Stimulated activated naive B cell treated with anti-CD40 and anti-IgM and Interleukin-4, amounts not matched to agents 10 μg/mL and 1 μg/mL and 100 μg/mL, for 72 hours (primary cell): ENCODE measurements around the gene EFNA3.
"Not testable (repeated sequence)": the region's sequence is repeated elsewhere in the genome, so short reads cannot be mapped to it uniquely, and the experiment has no call there.

Experiments
- ATAC-seq, 2 donors: fragments of 150-1000 bp; cut with Tn5 transposase; replicated peaks; 2 replicates each; pipeline ENCODE4 v1.10.0; 2021; ENCODE audit warnings: moderate library complexity in 1 of 2
- DNase-seq: peaks from one replicate; pipeline ENCODE4 v3.0.0; 2021
- H3K27ac Mint-ChIP-seq: one replicate; pipeline ENCODE4 v1.8.0; 2022; ENCODE audit warnings: mild to moderate bottlenecking, mixed read lengths
- H3K27me3 Mint-ChIP-seq, 2 donors: one replicate each; pipeline ENCODE4 v1.8.0; 2022; ENCODE audit warnings: mixed read lengths in 2 of 2
- H3K36me3 Mint-ChIP-seq, 2 donors: one replicate each; pipeline ENCODE4 v1.8.0; 2022; ENCODE audit warnings: mixed read lengths in 2 of 2, mild to moderate bottlenecking in 1 of 2
- H3K4me1 Mint-ChIP-seq, 2 donors: one replicate each; pipeline ENCODE4 v1.8.0; 2022; ENCODE audit warnings: mixed read lengths in 2 of 2, mild to moderate bottlenecking in 1 of 2
- H3K4me3 Mint-ChIP-seq, 2 donors: one replicate each; pipeline ENCODE4 v1.8.0; 2022; ENCODE audit warnings: mild to moderate bottlenecking in 2 of 2, mixed read lengths in 2 of 2, moderate library complexity in 1 of 2
- H3K9me3 Mint-ChIP-seq, 2 donors: one replicate each; pipeline ENCODE4 v1.8.0; 2022; ENCODE audit warnings: mixed read lengths in 2 of 2, mild to moderate bottlenecking in 1 of 2

Gene EFNA3

DNA sequence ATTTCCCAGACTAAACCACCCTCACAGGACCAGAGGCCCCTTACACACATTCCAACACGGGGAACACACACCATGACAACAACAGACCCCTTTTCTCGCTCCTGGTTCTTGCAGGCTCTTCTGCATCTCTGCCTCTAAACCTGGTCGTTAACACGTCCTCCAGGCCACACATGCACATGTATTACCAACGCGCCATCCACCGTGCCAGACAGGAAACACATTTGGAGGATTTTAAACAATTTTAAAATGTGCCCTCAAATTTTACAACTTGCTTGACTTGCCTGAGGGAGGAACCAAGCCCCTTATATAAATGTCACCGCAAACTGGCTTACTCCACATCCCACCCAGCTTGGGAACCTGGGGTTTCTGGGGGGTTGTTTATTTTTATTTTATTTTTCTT lies 32.2 kb downstream of the EFNA3 start:
- no peak for ATAC-seq
- Mint-ChIP-seq H3K36me3 (no peaks in the 10 kb centered on the region), H3K9me3 (no peaks in the 10 kb centered on the region), H3K27me3 (no peaks in the 10 kb centered on the region), H3K4me3 (no peak overlapping the region), H3K27ac (no peak overlapping the region), H3K4me1 (no peaks in the 10 kb centered on the region)
- no peak for DNase-seq

DNA sequence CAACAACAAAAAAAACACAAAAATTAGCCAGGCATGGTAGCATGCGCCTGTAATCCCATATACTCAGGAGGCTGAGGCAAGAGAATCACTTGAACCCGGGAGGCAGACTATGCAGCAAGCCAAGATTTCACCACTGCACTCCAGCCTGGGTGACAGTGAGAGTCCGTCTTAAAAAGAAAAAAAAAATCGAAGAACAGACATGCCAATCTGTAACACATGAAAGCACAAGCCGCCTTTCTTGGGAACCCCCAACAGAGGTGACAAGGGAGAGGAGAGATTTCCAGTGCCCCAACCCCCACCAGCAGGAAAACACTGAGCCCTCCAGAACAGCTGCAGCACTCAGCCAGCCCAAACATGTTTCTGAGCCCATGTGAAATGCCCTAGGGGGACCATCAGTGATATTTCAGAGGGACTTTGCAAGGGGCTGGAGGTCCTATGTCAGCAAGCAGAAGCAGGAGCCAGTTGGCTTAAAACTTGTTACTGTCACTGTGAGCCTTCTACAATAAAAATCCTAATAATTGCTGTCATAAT lies 34.9 kb downstream of the EFNA3 start:
- Mint-ChIP-seq H3K36me3 (no peaks in the 10 kb centered on the region), H3K9me3 (no peaks in the 10 kb centered on the region), H3K4me3 (no peak overlapping the region), H3K27me3 (peaks cover 13 to 15% of the 10 kb centered on the region in 2 donors), H3K4me1 (no peaks in the 10 kb centered on the region), H3K27ac (no peak overlapping the region)
- no peak for ATAC-seq
- no peak for DNase-seq

- DNase-seq, result no peak
- Mint-ChIP-seq H3K36me3 (no peaks in the 10 kb centered on the region), H3K27me3 (peaks cover 17 to 18% of the 10 kb centered on the region in 2 donors), H3K4me1 (no peaks in the 10 kb centered on the region), H3K27ac (no peak overlapping the region), H3K9me3 (no peaks in the 10 kb centered on the region), H3K4me3 (no peak overlapping the region)
- ATAC-seq, result no peak
These were observed 37.6 kb downstream of the EFNA3 start for GRCh38 chr1:155116113-155116764.

GRCh38 chr1:155117610-155118009 lies 39.0 kb downstream of the EFNA3 start:
- DNase-seq, result no peak
- Mint-ChIP-seq H3K27ac (no peak overlapping the region), H3K4me3 (no peak overlapping the region)

GRCh38 chr1:155118090-155118489 lies 39.5 kb downstream of the EFNA3 start:
- not testable (repeated sequence) for H3K36me3 Mint-ChIP-seq, H3K4me3 Mint-ChIP-seq, H3K9me3 Mint-ChIP-seq, H3K4me1 Mint-ChIP-seq, H3K27ac Mint-ChIP-seq, ATAC-seq, DNase-seq
- H3K27me3 Mint-ChIP-seq, result peaks cover 17 to 19% of the 10 kb centered on the region in 2 donors

More at GRCh38 chr1:155117610-155118009, 39.0 kb downstream of the EFNA3 start:
- H3K36me3 Mint-ChIP-seq, result no peaks in the 10 kb centered on the region
- no peak for ATAC-seq
- H3K4me1 Mint-ChIP-seq, result no peaks in the 10 kb centered on the region
- H3K9me3 Mint-ChIP-seq, result no peaks in the 10 kb centered on the region
- peaks cover 17 to 19% of the 10 kb centered on the region in 2 donors for H3K27me3 Mint-ChIP-seq

DNA sequence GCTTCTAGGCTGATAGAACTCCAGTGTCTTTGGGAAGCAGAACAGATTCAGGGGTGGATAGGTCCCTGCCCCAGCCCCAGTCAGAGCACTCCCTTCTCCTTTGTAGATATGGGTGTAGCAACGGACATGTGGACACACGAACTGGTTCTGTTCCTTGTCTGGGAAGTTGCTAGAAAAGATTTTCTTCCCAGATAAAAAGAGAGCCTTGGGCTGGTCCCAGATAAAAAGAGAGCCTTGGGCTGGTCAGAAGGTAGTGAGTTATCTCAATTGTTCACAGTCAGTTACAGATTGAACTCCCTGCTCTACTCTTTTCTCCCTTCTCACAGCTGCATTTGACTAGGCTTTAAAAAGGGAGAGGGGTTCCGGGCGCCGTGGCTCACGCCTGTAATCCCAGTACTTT lies 41.6 kb downstream of the EFNA3 start:
- no peak overlapping the region for H3K4me3 Mint-ChIP-seq
- H3K36me3 Mint-ChIP-seq, result no peaks in the 10 kb centered on the region
- H3K27me3 Mint-ChIP-seq, result peaks cover 21 to 25% of the 10 kb centered on the region in 2 donors
- no peak overlapping the region for H3K27ac Mint-ChIP-seq
- no peak for DNase-seq
- no peak for ATAC-seq
- H3K4me1 Mint-ChIP-seq, result peaks cover 0 to 6% of the 10 kb centered on the region in 2 donors
- no peaks in the 10 kb centered on the region for H3K9me3 Mint-ChIP-seq

DNA sequence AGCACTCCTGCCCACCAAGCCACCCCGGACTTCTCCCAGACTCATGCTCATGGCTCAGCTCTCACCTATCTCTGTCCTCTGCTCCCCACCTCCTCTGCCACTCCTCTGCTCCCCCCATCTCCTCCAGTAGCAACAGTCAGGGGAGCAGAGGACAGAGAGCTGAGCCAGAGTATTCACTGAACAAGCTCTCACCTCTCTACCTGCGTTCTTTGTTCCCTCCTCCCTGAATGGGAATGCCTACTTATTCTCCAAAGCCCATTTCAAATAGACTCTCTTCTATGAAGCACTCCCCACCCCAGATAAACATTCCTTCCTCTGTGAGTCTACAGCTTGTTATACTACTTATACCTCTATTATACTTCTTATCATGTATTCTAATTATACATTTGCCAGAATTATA lies 42.6 kb downstream of the EFNA3 start:
- Mint-ChIP-seq H3K4me3 (no peak overlapping the region), H3K9me3 (no peaks in the 10 kb centered on the region), H3K36me3 (no peaks in the 10 kb centered on the region), H3K27ac (no peak overlapping the region), H3K4me1 (peaks cover 0 to 7% of the 10 kb centered on the region in 2 donors), H3K27me3 (peaks cover 25 to 30% of the 10 kb centered on the region in 2 donors)
- DNase-seq (no peak), ATAC-seq (no peak)

- DNase-seq, result no peak
- no peak for ATAC-seq
- Mint-ChIP-seq H3K36me3 (no peaks in the 10 kb centered on the region), H3K27me3 (peaks cover 28 to 33% of the 10 kb centered on the region in 2 donors), H3K27ac (no peak overlapping the region), H3K9me3 (no peaks in the 10 kb centered on the region), H3K4me1 (peaks cover 6 to 18% of the 10 kb centered on the region in 2 donors), H3K4me3 (no peak overlapping the region)
These were observed 43.7 kb downstream of the EFNA3 start for GRCh38 chr1:155122308-155122707.

DNA sequence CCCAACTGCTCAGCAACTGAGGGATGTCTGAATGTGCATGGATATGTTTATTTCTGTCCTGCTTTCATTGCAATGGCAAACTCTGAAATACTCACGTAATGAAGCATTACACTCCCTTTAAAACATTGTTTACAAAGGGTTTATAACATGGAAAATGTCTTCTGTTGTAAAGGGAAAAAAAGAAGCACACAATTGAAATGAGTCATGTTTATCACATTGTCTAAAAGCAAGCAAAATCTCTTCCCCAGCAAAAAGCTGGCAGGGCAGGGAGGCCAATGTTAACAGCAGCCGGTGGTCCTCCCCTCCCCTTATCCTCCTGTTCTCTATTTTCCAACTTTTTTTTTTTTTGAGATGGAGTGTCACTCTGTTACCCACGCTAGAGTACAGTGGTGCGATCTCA lies 45.2 kb downstream of the EFNA3 start:
- Mint-ChIP-seq H3K4me1 (peaks cover 18 to 33% of the 10 kb centered on the region in 2 donors), H3K4me3 (no peak overlapping the region), H3K27ac (no peak overlapping the region), H3K36me3 (no peaks in the 10 kb centered on the region), H3K27me3 (peaks cover 35 to 43% of the 10 kb centered on the region in 2 donors), H3K9me3 (no peaks in the 10 kb centered on the region)
- ATAC-seq (no peak), DNase-seq (no peak)

- no peaks in the 10 kb centered on the region for H3K9me3 Mint-ChIP-seq
- ATAC-seq (no peak), DNase-seq (no peak)
- H3K4me3 Mint-ChIP-seq, result no peak overlapping the region
- H3K27me3 Mint-ChIP-seq, result peaks cover 44 to 52% of the 10 kb centered on the region in 2 donors
- H3K36me3 Mint-ChIP-seq, result no peaks in the 10 kb centered on the region
- no peak overlapping the region for H3K27ac Mint-ChIP-seq
- H3K4me1 Mint-ChIP-seq, result peaks cover 28 to 43% of the 10 kb centered on the region in 2 donors
These were observed 46.1 kb downstream of the EFNA3 start for GRCh38 chr1:155124503-155125463.

GRCh38 chr1:155125511-155125945 lies 46.9 kb downstream of the EFNA3 start:
- Mint-ChIP-seq H3K9me3 (no peaks in the 10 kb centered on the region), H3K4me3 (peak overlapping the region in 1 of 2 donors; percentile 60), H3K4me1 (peaks cover 28 to 44% of the 10 kb centered on the region in 2 donors), H3K27me3 (peaks cover 46 to 60% of the 10 kb centered on the region in 2 donors), H3K36me3 (no peaks in the 10 kb centered on the region), H3K27ac (peak overlapping the region; percentile 25)
- ATAC-seq (no peak), DNase-seq (no peak)

DNA sequence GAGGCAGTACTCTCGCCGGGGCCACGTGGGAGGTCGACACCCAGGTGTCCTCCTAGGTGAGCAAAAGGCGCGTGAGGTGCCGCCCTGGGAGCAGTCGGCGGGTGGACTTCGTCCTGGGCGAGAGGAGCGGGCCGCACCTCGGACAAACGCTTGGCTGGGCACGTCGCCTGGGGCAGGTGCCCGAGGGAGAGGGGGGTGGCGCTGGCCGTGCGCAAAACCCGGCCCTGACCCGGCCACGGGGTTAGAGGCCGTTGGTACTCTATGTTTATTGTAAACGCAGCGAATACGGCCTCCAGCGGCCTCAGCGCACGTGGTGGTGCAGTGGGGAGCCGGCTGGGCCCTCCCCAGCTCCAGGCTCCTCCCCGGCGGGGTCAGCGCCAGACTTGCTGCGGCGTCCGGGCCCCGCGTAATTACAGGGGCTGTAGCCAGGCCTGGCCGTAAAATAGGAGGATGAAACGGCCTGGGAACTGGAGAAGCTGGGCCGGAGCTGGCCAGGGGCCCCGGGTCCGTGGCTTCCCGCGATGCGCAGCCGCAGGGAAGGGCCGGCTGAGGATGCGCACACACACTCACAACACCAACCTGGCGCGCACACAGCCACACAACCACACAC lies 47.4 kb downstream of the EFNA3 start:
- DNase-seq (no peak), ATAC-seq (no peak)
- peak overlapping the region in 1 of 2 donors; percentile 80 for H3K4me3 Mint-ChIP-seq
- H3K36me3 Mint-ChIP-seq, result no peaks in the 10 kb centered on the region
- H3K9me3 Mint-ChIP-seq, result no peaks in the 10 kb centered on the region
- peaks cover 51 to 63% of the 10 kb centered on the region in 2 donors for H3K27me3 Mint-ChIP-seq
- H3K27ac Mint-ChIP-seq, result peak overlapping the region; percentile 25
- peaks cover 28 to 44% of the 10 kb centered on the region in 2 donors for H3K4me1 Mint-ChIP-seq

- ATAC-seq (peak; percentile 56 to 58), DNase-seq (no peak)
- Mint-ChIP-seq H3K4me1 (peaks cover 28 to 44% of the 10 kb centered on the region in 2 donors), H3K9me3 (no peaks in the 10 kb centered on the region), H3K27me3 (peaks cover 53 to 59% of the 10 kb centered on the region in 2 donors), H3K4me3 (peak overlapping the region; percentile 80 to 82), H3K36me3 (peaks cover under 1% of the 10 kb centered on the region in 2 donors), H3K27ac (peak overlapping the region; percentile 21)
These were observed 48.0 kb downstream of the EFNA3 start for GRCh38 chr1:155126556-155127104.
